ENCODE results near the gene MCTP1.
"Not testable (repeated sequence)": the region's sequence is repeated elsewhere in the genome, so short reads cannot be mapped to it uniquely, and the experiment has no call there.

MCTP1 gene

DNA sequence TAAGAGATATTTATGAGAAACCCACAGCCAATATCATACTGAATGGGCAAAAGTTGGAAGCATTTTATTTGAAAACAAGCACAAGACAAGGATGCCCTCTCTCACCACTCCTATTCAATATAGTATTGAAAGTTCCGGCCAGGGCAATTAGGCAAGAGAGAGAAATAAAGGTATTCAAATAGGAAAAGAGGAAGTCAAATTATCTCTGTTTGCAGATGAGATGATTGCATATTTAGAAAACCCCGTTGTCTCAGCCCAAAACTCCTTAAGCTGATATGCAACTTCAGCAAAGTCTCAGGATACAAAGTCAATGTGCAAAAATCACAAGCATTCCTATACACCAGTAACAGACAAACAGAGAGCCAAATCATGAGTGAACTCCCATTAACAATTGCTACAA, 325.6 kb downstream of the MCTP1 start:
- not testable (repeated sequence) for DNase-seq (ENCODE audit: low spot score)

DNA sequence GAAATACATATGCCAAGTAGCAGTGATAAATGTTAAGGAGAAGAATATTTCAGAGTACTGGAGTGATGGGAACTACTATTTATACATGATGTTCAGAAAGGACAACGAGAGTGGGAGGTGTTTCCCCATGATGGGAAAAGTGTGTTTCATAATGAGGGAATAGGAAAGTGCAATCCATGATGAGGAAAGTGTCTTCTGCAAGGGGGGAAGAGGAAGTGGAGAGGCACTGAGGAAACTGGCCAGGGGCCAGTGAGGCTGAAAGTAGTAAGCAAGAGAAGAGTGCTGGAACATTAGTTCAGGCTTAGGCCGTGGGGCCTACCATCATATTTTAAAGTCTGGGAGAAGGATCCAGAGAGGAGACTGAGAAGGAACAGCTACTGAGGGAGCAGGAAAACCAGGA, 339.2 kb downstream of the MCTP1 start:
- no peak for DNase-seq (ENCODE audit: low spot score)

DNA sequence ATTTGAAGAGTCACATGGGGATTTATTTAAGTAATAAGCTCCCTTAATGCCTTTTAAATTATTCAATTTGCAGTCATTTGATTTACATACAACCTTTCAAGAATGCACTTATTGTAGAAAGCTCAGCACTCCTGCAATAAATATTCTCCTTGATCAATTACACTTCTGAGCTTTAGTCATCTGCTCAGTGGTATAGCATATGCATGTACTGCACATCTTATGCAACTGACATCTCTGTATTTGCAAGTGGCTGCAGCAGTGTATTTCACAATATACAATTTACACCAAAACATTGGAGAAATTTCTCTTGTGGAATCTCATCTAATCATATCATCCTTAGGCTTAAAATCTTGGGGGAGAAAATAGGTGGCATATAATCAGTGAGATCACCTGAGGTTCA, 340.7 kb downstream of the MCTP1 start:
- no peak for DNase-seq (ENCODE audit: low spot score)

DNA sequence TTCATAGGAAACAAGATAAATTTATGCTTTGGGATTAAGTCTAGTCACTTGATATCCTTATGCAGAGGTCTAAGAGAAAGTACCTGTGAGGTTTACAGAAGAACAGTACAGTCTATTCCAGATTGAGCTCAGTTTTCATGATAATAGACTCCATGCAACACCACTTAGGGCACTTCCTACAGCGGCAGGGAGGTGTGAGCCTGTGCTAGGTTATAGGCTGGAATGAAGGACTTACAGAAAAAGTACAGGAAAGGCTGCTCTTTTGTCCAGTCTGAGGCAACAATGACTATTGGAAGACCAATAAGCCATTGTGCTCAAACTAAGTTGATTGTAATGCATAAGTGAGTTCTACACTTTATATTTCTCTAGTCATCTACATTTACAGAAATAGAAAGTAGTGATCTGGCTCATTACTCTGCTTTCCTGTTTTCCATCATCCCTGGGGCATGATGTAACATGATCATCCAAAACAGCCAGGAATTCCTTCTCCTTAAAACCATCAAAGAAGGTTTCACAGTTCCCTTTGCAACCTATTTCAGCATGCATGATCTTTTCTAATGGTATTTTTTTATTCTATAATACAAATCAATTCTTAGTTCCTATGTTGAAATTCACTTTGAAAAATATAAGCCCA, 343.7 kb downstream of the MCTP1 start:
- DNase-seq (ENCODE audit: low spot score), result no peak

DNA sequence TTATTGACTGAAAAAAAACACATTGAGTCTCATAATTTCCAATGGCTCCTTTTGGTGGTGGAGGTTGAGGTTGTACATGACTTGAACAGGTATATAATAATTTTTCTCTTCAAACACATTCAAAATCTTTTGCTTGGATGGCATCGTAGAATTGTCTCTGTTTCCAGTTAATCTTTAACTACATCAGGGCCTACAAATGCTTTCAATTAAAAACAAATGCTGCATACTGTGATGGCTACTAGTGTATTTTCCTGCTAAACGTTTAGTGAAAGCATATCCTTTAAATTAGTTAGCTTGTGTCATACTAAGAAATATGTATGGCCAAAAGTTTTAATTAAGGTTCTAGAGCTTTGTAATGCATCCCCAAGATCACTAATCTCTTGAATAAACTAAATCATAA, 352.6 kb downstream of the MCTP1 start:
- DNase-seq (ENCODE audit: low spot score), result no peak

DNA sequence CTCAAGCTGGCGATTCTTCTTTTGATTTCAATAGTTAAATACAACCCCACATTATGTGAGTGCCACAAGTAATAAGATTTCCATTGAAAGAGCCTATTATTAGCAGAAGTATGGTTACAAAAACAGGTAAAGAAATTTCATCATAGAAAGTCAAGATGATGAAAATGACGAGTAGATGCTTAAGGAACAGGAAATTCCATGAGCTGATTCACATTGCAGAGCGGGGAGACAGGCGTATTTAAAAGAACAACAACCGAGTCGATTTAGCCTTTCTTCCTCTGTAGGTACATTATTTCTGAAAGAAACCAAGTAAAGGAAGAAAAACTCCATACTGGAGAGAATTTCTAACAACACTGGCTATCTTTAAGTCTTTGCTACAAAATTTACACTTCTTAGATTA, 356.0 kb downstream of the MCTP1 start:
- no peak for DNase-seq (ENCODE audit: low spot score)

DNA sequence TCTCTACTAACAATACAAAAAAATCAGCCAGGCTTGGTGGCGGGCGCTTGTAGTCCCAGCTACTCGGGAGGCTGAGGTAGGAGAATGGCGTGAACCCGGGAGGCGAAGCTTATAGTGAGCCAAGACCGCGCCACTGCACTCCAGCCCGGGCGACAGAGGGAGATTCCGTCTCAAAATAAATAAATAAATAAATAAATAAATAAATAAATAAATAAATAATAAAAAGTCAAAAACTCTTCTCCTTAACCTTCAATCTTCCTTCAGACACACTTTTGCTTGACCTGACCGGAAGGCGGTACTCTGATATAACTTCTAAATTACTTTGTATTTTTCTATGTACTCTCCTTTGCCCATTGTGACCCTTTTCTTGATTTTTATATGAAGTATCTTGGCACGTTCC, 364.3 kb downstream of the MCTP1 start:
- no peak for DNase-seq (ENCODE audit: low spot score)

DNA sequence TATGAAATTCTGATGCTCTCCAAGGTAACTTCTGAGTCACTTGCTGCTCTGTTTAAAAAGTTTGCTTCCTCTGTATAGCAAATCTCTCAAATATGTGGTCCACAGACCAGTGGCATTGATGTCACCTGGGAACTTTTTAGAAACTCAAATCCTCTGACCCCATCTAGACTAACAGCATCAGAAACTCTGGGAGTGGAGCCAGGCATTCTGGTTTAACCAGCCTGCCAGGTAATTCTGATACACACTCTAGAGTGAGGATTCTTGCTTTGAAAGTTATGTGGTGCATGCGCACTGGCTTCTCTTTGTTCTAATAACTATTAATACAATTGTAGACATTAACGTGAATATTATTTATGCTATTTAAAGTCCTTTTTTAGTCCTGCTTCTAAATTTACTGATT, 368.3 kb downstream of the MCTP1 start:
- no peak for DNase-seq (ENCODE audit: low spot score)

DNA sequence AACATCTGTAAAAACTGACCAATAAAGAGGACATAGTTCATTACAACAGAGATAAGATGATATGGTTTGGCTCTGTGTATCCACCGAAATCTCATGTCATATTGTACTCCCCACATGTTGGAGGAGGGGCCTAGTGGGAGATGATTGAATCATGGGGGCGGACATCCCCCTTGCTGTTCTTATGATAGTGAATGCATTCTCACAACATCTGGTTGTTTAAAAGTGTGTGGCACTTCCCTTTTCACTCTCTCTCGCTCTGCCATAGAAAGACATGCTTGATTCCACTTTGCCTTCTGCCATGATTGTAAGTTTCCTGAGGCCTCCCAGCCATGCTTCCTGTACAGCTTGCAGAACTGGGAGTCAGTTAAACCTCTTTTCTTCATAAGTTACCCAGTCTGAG, 373.6 kb downstream of the MCTP1 start:
- DNase-seq (ENCODE audit: low spot score), result no peak

DNA sequence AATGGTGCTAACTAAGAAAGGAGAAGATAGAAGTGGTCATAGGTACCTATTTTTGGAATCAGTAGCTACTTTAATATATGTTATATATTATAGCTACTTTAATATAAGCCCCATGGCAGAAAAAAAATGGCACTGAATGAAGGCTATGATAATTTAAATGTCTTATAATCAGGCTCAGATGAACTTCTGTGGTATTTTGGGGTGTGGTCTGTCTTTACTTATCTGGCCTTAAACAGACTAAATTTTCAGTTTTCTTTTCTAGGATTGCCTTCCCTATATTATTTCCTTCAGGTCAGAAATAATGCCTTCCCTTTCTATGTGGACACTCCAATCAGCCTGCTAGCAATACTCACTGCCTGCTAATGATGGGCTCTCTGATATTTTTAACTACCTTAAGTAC, 374.2 kb downstream of the MCTP1 start:
- DNase-seq (ENCODE audit: low spot score), result no peak

DNA sequence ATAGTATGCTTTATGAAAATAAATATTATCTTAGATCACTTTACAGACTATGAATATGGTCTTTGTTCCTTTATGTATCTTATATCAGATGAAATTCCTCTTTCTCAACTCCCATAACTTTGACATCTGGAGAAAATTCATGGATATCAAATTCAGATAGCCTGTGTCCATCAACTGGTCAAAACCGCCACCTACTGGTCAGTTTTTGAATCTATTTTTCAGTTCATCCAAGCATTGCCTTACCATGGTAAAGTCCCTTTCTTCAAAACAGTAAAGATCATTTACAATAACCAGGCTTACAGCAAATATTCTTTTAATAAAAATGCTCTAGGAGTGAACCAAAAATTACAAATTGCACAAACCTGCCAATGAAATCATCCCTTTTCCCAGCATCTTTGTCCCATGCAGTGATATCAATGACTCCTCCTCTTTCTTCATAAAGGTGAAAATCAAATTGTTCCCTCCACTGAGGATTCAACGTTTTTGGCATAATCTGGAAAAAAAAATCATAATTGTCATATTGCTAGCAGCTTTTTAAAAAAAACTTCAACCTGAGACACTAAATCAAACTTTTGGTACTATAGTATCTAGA, 375.9 kb downstream of the MCTP1 start:
- peak; percentile 27 for DNase-seq (ENCODE audit: low spot score)

DNA sequence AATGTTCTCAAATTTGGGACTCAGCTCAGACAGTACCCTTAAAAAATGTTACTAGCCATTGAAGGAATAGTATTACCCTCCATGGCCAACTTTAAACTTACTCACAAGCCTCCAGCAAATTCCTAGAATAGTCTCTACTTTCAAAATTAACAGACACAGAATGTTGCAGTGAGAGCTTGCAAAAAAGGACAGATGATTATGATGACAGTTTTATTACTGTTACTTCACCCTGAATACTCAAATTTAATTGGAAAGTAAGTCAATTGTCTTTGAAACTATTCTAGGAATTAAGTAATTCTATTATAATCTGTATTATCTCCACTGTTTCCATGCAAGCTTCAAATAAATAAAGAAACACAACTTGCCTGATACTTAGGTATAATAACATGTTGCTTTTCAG, 378.1 kb downstream of the MCTP1 start:
- DNase-seq (ENCODE audit: low spot score), result no peak

DNA sequence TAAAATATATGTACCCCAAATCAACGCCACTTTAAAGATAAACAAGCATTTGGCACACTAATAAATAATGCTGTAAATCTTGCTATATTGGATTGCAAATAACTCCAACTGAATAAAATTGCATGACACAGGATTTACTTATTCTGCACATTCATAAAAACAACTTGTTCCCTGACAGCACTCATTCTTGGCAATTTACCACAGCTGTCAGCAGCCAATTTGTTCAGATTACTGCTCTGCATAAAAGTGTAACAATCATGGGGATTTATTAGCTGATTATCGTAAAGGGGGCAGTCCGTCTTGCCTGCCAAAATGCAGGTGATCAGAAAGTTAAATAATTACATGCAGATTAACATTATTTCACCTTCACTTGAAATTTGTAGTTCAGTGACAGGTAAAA, 381.2 kb downstream of the MCTP1 start:
- no peak for DNase-seq (ENCODE audit: low spot score)

DNA sequence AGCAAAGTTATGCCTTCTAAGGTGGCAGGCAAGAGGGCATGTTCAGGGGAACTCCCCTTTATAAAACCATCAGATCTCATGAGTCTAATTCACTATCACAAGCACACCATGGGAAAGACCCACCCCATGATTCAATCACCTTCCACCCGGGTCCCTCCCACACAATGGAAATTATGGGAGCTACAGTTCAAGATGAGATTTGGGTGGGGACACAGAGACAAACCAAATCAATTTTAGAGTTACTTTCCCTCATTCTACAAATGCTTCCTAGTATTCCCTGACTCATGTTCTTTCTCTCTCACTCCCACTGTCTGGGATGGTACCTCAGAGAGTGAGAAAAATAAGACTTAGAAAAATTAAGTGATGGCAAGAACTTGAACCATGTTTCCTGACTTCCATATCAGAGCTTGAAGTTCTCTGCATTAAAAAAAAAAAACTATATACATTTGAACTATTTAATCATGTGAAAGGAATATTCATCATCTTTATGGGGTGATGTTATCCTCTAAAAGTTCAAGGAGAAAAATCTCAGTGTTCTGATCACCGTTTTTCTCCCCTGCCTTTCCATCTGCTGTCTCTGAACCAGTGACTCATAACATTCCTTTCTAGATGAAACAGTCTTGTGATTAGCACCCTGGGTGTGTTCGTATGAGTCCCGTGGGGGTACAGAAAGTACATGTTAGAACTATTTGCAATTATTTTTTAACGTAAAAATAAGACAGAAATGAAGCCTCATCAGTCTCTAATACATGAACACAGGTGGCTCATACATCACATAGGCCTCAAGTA, 383.5 kb downstream of the MCTP1 start:
- no peak for DNase-seq (ENCODE audit: low spot score)

DNA sequence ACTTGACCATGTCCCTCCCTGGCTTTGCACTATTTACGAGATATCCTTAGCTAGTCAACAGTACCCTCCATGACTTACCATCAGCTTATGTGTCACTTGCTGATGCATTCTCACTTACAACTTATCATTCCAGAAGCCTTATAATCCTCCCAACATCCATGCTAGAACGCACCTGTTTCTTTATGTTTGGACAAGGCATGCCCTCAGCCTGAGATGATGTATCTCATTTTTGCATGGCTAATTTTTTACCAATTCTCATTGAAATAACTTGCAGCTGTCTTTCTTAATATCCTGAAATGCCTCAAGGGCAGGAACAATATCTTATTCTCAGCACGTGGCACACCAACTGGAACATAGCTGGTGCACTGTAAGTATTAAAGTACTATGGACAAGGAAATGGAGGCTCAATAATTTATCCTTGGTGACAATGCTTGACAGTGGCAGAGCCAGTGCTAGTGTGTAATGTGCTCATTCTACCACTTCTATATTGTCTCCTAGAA, 384.8 kb downstream of the MCTP1 start:
- no peak for DNase-seq (ENCODE audit: low spot score)

DNA sequence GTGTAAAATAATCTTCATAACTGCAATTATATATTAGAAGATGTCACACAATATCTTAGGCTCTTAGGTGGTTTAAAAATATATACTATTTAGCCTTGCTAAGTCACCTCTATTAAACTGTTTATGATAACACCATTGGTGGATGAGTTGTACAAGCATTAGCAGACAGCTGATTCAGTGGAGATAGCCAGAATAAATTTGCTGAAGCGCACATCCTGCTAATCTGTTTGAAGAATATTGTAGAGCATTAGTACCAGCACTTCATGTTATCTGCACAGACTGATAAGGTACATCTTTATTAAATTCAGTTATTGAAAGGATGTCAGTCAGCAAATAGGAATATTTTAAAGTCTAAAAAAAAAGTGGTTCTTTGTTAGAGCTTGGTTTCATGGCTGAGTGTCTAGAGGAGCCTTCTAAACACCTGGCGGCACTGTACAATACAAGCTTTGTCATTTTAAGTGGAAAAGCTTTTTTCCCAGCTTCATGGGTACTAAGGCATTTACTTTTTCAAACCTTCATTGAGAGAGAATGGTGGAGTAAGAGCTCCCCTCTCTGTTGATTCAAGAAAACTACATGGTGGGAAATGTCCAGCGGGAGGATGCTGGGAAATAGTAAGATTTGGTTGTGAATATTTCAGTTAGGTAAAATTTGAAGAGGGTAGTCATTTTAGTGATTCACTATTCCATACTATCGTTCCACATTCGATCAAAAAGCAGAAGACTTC, 391.3 kb downstream of the MCTP1 start:
- no peak for DNase-seq (ENCODE audit: low spot score)

DNA sequence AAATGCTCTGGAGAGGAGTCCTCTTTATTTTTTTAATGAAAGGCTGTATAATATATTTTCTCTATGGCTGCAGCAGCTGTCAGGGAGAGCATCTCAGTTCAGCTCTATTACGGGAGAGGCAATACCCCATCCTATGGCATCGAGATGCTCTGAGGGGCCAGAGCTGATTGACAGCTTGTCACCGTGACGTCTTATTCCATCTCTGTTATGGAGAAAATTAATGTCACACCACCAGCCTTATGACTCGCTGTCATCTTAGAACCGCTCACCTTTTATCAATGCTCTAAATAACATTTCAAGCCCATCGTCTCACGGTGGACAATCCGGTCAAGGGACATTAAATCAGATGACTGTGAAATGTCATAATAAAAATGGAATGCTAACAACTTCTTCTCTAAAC, 392.9 kb downstream of the MCTP1 start:
- DNase-seq (ENCODE audit: low spot score), result no peak

DNA sequence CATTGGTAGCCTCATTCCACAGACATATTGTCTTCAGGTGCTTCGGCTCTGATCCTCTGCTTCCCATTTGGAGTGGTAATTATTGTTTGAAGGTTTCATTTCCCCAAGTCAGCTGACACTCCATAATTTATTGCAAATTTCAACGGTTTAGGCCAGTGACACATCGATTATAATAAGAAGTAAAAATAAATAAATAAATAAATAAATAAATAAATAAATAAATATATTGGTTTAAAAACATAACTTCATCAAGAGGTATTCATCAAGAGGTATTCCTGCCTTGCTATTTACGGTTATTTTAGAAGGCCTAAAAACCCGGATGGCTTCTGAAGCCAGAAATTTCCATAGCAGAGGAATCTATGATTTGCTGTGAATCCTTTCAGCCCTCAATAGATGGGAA, 393.3 kb downstream of the MCTP1 start:
- DNase-seq (ENCODE audit: low spot score), result no peak

DNA sequence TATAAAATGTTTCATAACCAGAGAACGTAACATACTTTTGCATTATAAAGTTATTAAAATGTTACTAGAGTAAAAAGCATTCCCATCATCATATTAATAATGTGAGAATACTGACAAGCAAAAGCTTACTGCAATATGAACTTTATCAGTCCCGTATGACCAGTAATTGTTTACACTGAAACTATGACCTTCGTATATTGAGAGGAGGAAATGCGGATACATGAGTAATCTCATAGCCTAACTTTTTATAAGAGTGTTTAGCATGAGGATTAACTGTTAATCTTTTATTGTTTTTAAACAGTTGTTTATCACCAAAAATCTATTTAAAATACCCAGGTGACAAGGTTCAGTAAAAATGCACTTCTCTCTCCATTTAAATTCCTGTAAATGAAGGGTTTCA, 394.0 kb downstream of the MCTP1 start:
- DNase-seq (ENCODE audit: low spot score), result no peak

DNA sequence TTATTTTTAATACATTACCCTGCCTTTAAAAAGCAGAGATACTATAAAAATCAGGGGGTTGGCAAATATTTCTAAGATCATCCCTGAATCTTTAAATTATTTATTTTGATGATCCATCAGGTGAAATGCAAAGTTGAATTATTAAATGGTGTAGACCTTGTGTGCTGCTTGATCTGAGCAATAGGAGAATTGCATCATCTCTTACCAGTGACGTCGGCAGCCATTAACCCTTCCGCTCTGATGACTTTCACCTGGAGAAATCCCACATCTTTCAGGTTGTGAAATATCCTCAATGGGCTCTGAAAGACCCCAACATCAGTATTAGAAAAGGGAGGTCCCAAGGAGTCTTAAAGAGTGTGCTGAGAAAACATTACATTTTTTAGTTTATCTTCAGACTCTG, 396.2 kb downstream of the MCTP1 start:
- DNase-seq (ENCODE audit: low spot score), result no peak

DNA sequence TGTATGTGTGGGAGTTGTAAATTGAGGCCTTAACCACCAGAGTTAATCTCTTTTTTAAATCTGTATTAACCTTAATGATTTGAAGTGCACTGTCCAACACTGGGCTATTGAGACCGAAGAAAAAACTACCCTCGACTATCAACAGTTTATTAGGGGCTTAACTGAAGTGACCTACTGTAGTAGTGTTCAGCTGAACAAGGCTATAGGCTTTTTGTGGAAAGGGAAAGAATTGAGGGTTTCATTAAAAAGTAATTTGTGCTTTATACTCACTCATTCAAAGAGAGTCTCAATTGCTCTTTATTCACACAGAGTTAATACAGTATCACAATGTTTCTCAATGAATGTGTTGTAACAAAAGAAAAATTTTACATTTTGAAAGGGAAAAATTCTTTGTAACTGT, 399.0 kb downstream of the MCTP1 start:
- no peak for DNase-seq (ENCODE audit: low spot score)

DNA sequence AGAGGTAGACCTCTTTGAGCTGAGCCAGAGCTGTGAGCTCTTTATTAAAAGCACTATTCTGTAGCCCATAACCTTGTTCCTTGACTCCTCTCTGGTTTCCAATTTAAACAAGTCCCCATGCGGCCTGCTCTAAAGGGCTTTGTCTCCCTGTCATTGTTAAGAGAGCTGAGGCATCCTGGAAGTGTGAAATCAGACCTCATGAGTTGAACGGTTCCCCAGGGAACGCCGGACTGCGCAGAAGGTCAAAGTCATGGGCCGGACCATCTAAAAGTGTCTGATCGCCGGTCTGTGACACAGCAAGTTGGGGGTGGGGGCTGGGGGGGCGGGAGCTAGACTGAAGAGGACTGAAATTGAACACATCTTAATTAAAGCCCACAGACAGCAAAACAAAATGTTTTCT, 400.6 kb downstream of the MCTP1 start:
- DNase-seq (ENCODE audit: low spot score), result peak; percentile 23

DNA sequence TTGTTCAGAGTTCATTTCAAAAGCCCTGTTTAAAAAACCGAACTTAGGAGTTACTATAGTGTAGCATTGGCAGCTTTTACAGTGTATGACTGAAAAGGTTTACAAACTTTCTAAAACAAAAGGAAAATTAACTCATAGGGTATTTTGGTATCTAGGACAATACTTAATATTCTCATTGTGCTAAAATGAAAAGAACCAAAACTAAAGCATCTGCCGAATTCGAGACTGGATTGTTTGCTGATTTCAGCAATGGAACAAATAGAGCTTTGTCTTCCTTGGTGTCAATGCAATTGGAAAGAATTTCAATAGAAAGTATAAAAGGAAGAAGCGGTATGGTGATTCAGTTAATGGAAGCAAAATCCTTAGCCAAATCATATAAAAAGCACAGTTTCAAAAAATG, 412.4 kb downstream of the MCTP1 start:
- no peak for DNase-seq (ENCODE audit: low spot score)
